Peyer's patch (tissue), 4 donors: Measurements from ENCODE around the gene MAD1L1. TPM values are rescaled to one million over a fixed set of nuclear protein-coding genes. Genes with fewer than 3 reads are reported as not detected.

ENCODE experiments used
- DNase-seq, 3 donors: peaks; one replicate each; pipeline ENCODE4 v3.0.0-alpha.2; 2017 to 2019
- H3K27ac ChIP-seq, 4 donors: fragments of 200-600 bp; sonication (generic); one replicate each; pipeline ENCODE4 v1.5.1; 2016 to 2019
- H3K27me3 ChIP-seq, 2 donors: fragments of 200-600 bp; sonication (generic); one replicate each; pipeline ENCODE4 v1.5.1; 2019
- H3K36me3 ChIP-seq, 3 donors: fragments of 200-600 bp; sonication (generic); one replicate each; pipeline ENCODE4 v1.5.1; 2016 to 2019
- H3K4me1 ChIP-seq, 4 donors: fragments of 200-600 bp; sonication (generic); one replicate each; pipeline ENCODE4 v1.5.1; 2016 to 2019
- H3K4me3 ChIP-seq, 4 donors: fragments of 200-600 bp; sonication (generic); 1 replicate in 3 of 4; 2 replicates in 1 of 4; pipeline ENCODE4 v1.5.1; 2016 to 2019; ENCODE audit warnings: mild to moderate bottlenecking in 1 of 4
- H3K9me3 ChIP-seq, 4 donors: fragments of 200-600 bp; sonication (generic); one replicate each; pipeline ENCODE4 v1.5.1; 2016 to 2019; ENCODE audit warnings: mild to moderate bottlenecking in 1 of 4
- CTCF ChIP-seq, 6 experiments: fragments of 450-650 bp in 4 of 6; fragments of 200-600 bp in 2 of 6; sonication (generic) in 1 of 6; IDR thresholded peaks; one replicate each; pipeline ENCODE4 v1.5.1; 2017 to 2019; ENCODE audit warnings: antibody characterized with exemption in 6 of 6, mild to moderate bottlenecking in 3 of 6, moderate library complexity in 1 of 6
- POLR2A ChIP-seq, 2 donors: fragments of 450-650 bp; IDR thresholded peaks; one replicate each; pipeline ENCODE4 v1.5.1; 2017; ENCODE audit warnings: antibody characterized with exemption in 2 of 2, mild to moderate bottlenecking in 2 of 2, moderate library complexity in 2 of 2
- total RNA-seq, 4 donors: library from RNA; depleted of rRNA; stranded (reverse); fragments of >200 nt; gene quantifications; one replicate each; pipeline ENCODE4 v1.1.0, GENCODE V29; 2016

Gene MAD1L1
- total RNA-seq, 4 donors from 2014 or later: 43.9 to 417 (median 59.1) TPM

GRCh38 chr7:1952169-1952760, 280.5 kb downstream of the MAD1L1 start:
- TF ChIP-seq CTCF (IDR thresholded peaks at IDR 0.05) (no peak), POLR2A (IDR thresholded peaks at IDR 0.05) (no peak)
- peak in 1 of 3 donors; percentile 11 for DNase-seq
- H3K36me3 ChIP-seq: no peaks in the 10 kb centered on the region
- H3K27ac ChIP-seq: no peak overlapping the region
- H3K9me3 ChIP-seq: no peaks in the 10 kb centered on the region
- H3K27me3 ChIP-seq: no peaks in the 10 kb centered on the region
- H3K4me3 ChIP-seq: no peak overlapping the region
- H3K4me1 ChIP-seq: no peaks in the 10 kb centered on the region

- H3K4me1 ChIP-seq: no peaks in the 10 kb centered on the region
- H3K36me3 ChIP-seq: no peaks in the 10 kb centered on the region
- H3K9me3 ChIP-seq: no peaks in the 10 kb centered on the region
- DNase-seq: no peak
- H3K27me3 ChIP-seq: no peaks in the 10 kb centered on the region
- no peak for TF ChIP-seq CTCF (IDR thresholded peaks at IDR 0.05)
- no peak overlapping the region for H3K27ac ChIP-seq
- no peak overlapping the region for H3K4me3 ChIP-seq
These were observed 281.1 kb downstream of the MAD1L1 start for GRCh38 chr7:1951600-1951999.

GRCh38 chr7:1951159-1951536, 281.6 kb downstream of the MAD1L1 start:
- no peaks in the 10 kb centered on the region for H3K9me3 ChIP-seq
- H3K27me3 ChIP-seq: no peaks in the 10 kb centered on the region
- H3K4me1 ChIP-seq: no peaks in the 10 kb centered on the region
- peak in 2 of 3 donors; percentile 60 to 69 for DNase-seq
- H3K36me3 ChIP-seq: no peaks in the 10 kb centered on the region
- no peak overlapping the region for H3K27ac ChIP-seq
- no peak overlapping the region for H3K4me3 ChIP-seq
- TF ChIP-seq CTCF (IDR thresholded peaks at IDR 0.05) (no peak), POLR2A (IDR thresholded peaks at IDR 0.05) (no peak)

- peak in 1 of 3 donors; percentile 24 for DNase-seq
- TF ChIP-seq CTCF (IDR thresholded peaks at IDR 0.05): no peak
- Histone ChIP-seq H3K27me3 (no peaks in the 10 kb centered on the region), H3K9me3 (no peaks in the 10 kb centered on the region), H3K4me3 (no peak overlapping the region), H3K4me1 (no peaks in the 10 kb centered on the region), H3K36me3 (no peaks in the 10 kb centered on the region), H3K27ac (no peak overlapping the region)
These were observed 282.1 kb downstream of the MAD1L1 start for GRCh38 chr7:1950452-1951158.

- no peak overlapping the region for H3K4me3 ChIP-seq
- TF ChIP-seq CTCF (IDR thresholded peaks at IDR 0.05) (no peak), POLR2A (IDR thresholded peaks at IDR 0.05) (no peak)
- DNase-seq: peak in 1 of 3 donors; percentile 43
- no peaks in the 10 kb centered on the region for H3K9me3 ChIP-seq
- H3K4me1 ChIP-seq: no peaks in the 10 kb centered on the region
- H3K27ac ChIP-seq: no peak overlapping the region
- H3K36me3 ChIP-seq: no peaks in the 10 kb centered on the region
- H3K27me3 ChIP-seq: no peaks in the 10 kb centered on the region
These were observed 282.7 kb downstream of the MAD1L1 start for GRCh38 chr7:1950066-1950451.
